Pancreas (tissue), 10 donors: Measurements from ENCODE around the gene MTMR10. TPM values are rescaled to one million over a fixed set of nuclear protein-coding genes. Genes with fewer than 3 reads are reported as not detected.

Experiments used
- ATAC-seq, 4 donors: fragments of 200-7000 bp; cut with Tn5 transposase; one replicate each; pipeline versions ENCODE4 v1.8.0 to v1.9.1; 2020; ENCODE audit warnings: mild to moderate bottlenecking in 4 of 4, moderate library complexity in 4 of 4
- DNase-seq, 6 donors: peaks; one replicate each; pipeline ENCODE4 v3.0.0-alpha.2; 2020
- FAIRE-seq: peaks from 2 replicates; lab custom pipeline; 2012; peaks lifted over from hg19 to GRCh38; lab: Jason Lieb, UNC
- H3K27ac ChIP-seq, 4 donors: fragments of 200-600 bp; sonication (generic); 1 replicate in 3 of 4; 2 replicates in 1 of 4; pipeline versions ENCODE4 v1.5.0 to v1.8.0; 2020
- H3K27me3 ChIP-seq, 4 donors: fragments of 200-600 bp; one replicate each; pipeline ENCODE4 v1.8.0; 2021
- H3K36me3 ChIP-seq, 3 donors: fragments of 200-600 bp; sonication (generic) in 1 of 3; one replicate each; pipeline versions ENCODE4 v1.5.0 to v1.8.0; 2020 to 2021
- H3K4me1 ChIP-seq, 3 donors: fragments of 200-600 bp; one replicate each; pipeline ENCODE4 v1.8.0; 2021
- H3K4me3 ChIP-seq, 4 donors: fragments of 200-600 bp; sonication (generic) in 2 of 4; one replicate each; pipeline versions ENCODE4 v1.5.0 to v1.8.0; 2020 to 2021
- H3K9me3 ChIP-seq, 4 donors: fragments of 200-600 bp; one replicate each; pipeline ENCODE4 v1.8.0; 2021
- CTCF ChIP-seq, 4 donors: fragments of 200-600 bp; sonication (generic) in 3 of 4; IDR thresholded peaks; one replicate each; pipeline versions ENCODE4 v1.5.0 to v1.8.0; 2021; ENCODE audit warnings: antibody characterized with exemption in 4 of 4
- WGBS, 2 donors: extraction: QIAGEN DNeasy Blood & Tissue Kit; methylation state at CpG; one replicate each; pipeline ENCODE4 v1.1.7; 2013; 5-methylcytosine and 5-hydroxymethylcytosine counted together
- intact Hi-C, 3 donors: fragments of 100-400 bp; cut with DNase I; formaldehyde crosslinking; loops; one replicate each; pipeline versions ENCODE4 v1.11.1 to v1.14.2; 2022
- polyA plus RNA-seq, 2 donors: library from polyadenylated mRNA; stranded (reverse); fragments of 200-250 nt; gene quantifications; one replicate each; pipeline ENCODE4 v1.2.3, GENCODE V29; 2013
- total RNA-seq, 6 donors: library from RNA; stranded (reverse); fragmentation: NEBNext Ultra II Directional in 4 of 6; extraction: Animal tissue kit (Norgen Biotek cat#: 25700) in 4 of 6; gene quantifications; one replicate each; pipeline versions ENCODE4 v1.2.1 to v1.2.4, GENCODE V29; 2021 to 2023
- donor health status: healthy with polysubstance abuse.
- donor health status: DM: no; HTN: no; CAD: no; lungs with moderate emphysema.
- donor health status: DM: no; HTN: no; CAD: no.
- donor health status: control.
- donor health status: control.
- donor health status: Bipolar disorder and iron deficiency.
- donor health status: DM: yes; HTN: yes; CAD: no.
- donor health status: DM: no; HTN: no; CAD: no.
- donor health status: DM: no; HTN: no; CAD: no.
- donor health status: DM: yes; HTN: yes; CAD: no.

Gene MTMR10
- total and polyA plus RNA-seq, 8 donors, result 7.5 to 18.9 (median 12.0) TPM

DNA sequence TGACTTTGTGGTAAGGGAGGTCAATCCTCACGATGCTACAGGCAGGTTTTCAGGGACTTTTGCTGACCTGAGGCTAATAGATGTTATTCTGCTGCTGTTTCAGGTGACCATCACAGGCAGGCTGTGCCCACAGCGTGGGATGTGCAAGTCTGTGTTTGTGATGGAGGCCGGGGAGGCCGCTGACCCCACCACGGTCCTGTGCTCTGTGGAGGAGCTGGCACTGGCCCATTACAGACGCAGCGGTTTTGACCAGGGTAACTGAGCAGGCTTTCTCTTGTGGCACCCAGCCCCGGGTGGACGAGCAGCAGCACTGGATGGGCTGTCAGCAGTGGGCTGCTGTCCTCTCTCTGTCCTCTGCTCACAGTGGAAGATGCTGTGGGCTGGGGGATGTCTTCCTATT lies 65.7 kb downstream of the MTMR10 start:
- TF ChIP-seq CTCF (IDR thresholded peaks at IDR 0.05), result no peak
- WGBS, 2 donors, result 90 to 97% methylated on average over 9 of the region's 9 CpGs
- Histone ChIP-seq H3K27ac (no peak overlapping the region), H3K36me3 (peaks cover 0 to 22% (median 4%) of the 10 kb centered on the region in 3 donors), H3K9me3 (no peaks in the 10 kb centered on the region), H3K27me3 (no peaks in the 10 kb centered on the region), H3K4me3 (no peak overlapping the region), H3K4me1 (no peaks in the 10 kb centered on the region)
- FAIRE-seq, result no peak
- no peak for ATAC-seq
- intact Hi-C loops, result no loop called here
- no peak for DNase-seq

DNA sequence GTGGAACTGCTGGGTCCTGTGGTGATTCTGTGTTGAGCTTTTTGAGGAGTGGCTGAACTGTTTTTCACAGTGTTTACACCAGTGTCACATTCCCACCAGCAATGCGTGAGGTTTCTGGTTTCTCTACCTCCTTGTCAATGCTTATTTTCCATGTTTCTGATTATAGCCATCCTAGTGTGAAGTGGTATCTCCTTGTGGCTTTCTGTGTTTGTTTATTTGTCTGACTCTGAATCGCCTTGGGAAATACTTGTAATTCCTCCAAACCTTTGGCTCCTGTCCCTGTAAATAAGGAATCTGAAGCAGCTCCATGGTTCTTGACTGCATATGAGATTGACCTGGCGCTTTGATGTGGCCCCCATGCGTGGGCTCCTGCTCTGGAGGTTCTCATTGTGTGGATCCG lies 67.1 kb downstream of the MTMR10 start:
- no peak for DNase-seq
- 87% methylated on average over 5 of the region's 5 CpGs for WGBS, 2 donors
- intact Hi-C loops, result no loop called here
- H3K4me1 ChIP-seq, result no peaks in the 10 kb centered on the region
- no peak for FAIRE-seq
- TF ChIP-seq CTCF (IDR thresholded peaks at IDR 0.05), result no peak
- no peaks in the 10 kb centered on the region for H3K9me3 ChIP-seq
- H3K27me3 ChIP-seq, result no peaks in the 10 kb centered on the region
- H3K36me3 ChIP-seq, result peaks cover 0 to 18% (median 4%) of the 10 kb centered on the region in 3 donors
- no peak overlapping the region for H3K4me3 ChIP-seq
- no peak overlapping the region for H3K27ac ChIP-seq
- ATAC-seq, result no peak

DNA sequence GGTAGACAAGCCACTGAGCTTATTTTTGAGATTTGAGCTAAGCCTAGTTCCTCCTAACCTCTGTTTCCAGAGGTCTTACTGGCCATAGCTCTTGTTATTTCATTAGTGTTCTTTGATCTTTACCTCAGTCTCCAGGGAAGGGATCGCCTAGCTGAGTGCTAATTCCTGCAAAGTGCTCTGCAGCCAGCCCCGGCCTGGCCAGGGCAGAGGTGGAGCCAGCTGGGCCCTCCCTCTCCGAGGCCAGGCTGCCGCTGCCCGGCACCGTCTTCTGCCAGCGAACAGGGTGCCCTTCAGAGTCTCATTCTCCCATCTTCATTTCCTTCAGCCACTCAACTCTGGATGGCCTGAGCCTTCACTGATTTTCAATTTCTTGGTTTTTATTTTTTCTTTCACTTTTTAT lies 68.0 kb downstream of the MTMR10 start:
- Histone ChIP-seq H3K4me3 (no peak overlapping the region), H3K36me3 (peaks cover under 1 to 21% (median 4%) of the 10 kb centered on the region in 3 donors), H3K4me1 (no peaks in the 10 kb centered on the region), H3K27me3 (no peaks in the 10 kb centered on the region), H3K9me3 (no peaks in the 10 kb centered on the region), H3K27ac (no peak overlapping the region)
- intact Hi-C loops, result no loop called here
- WGBS, 2 donors, result 90 to 96% methylated on average over 7 of the region's 7 CpGs
- DNase-seq, result no peak
- no peak for TF ChIP-seq CTCF (IDR thresholded peaks at IDR 0.05)
- ATAC-seq, result no peak
- no peak for FAIRE-seq

- ATAC-seq (peak in 1 of 4 donors; percentile 42), FAIRE-seq (no peak), DNase-seq (no peak)
- intact Hi-C loops, result no loop called here
- Histone ChIP-seq H3K4me3 (no peak overlapping the region), H3K36me3 (peaks cover 4 to 23% (median 4%) of the 10 kb centered on the region in 3 donors), H3K27ac (no peak overlapping the region), H3K9me3 (no peaks in the 10 kb centered on the region), H3K27me3 (no peaks in the 10 kb centered on the region), H3K4me1 (no peaks in the 10 kb centered on the region)
- TF ChIP-seq CTCF (IDR thresholded peaks at IDR 0.05), result no peak
- 81 to 84% methylated on average over 14 of the region's 14 CpGs for WGBS, 2 donors
Measured at GRCh38 chr15:30922480-30923311, 68.7 kb downstream of the MTMR10 start.
